GM23338 (cell line): ENCODE results near the gene DIP2C. TPM values are rescaled to one million over a fixed set of nuclear protein-coding genes. Genes with fewer than 3 reads are reported as not detected.

Experiments used
- ATAC-seq: fragments of 200-7000 bp; cut with Tn5 transposase; 3 replicates; pipeline ENCODE4 v1.9.1; 2020
- DNase-seq: peaks from one replicate; pipeline ENCODE4 v3.0.0-alpha.2; 2015; ENCODE audit warnings: low spot score
- H2AFZ ChIP-seq: fragments of 200-600 bp; sonication (generic); 2 replicates; pipeline ENCODE4 v1.8.0; 2016; ENCODE audit warnings: antibody characterized with exemption, mild to moderate bottlenecking, moderate library complexity
- H3F3A ChIP-seq: fragments of 200-600 bp; sonication (generic); replicated peaks from 2 replicates; pipeline ENCODE4 v1.8.0; 2017; ENCODE audit warnings: antibody characterized with exemption, mixed run types, low read depth
- H3K27ac ChIP-seq: fragments of 200-600 bp; sonication (generic); 2 replicates; pipeline ENCODE4 v1.6.1; 2016; ENCODE audit warnings: low read depth
- H3K27me3 ChIP-seq: fragments of 200-600 bp; sonication (generic); 2 replicates; pipeline ENCODE4 v1.8.0; 2016; ENCODE audit warnings: mild to moderate bottlenecking, mixed run types, moderate library complexity; ENCODE audit not compliant: insufficient read depth
- H3K36me3 ChIP-seq: fragments of 200-600 bp; sonication (generic); 2 replicates; pipeline ENCODE4 v1.8.0; 2016; ENCODE audit warnings: mild to moderate bottlenecking; ENCODE audit not compliant: insufficient read depth
- H3K4me1 ChIP-seq: fragments of 200-600 bp; sonication (generic); 2 replicates; pipeline ENCODE4 v1.8.0; 2016; ENCODE audit warnings: mild to moderate bottlenecking, moderate library complexity; ENCODE audit not compliant: insufficient read depth
- H3K4me2 ChIP-seq: fragments of 200-600 bp; sonication (generic); 2 replicates; pipeline ENCODE4 v1.7.1; 2017; ENCODE audit warnings: mixed run types
- H3K4me3 ChIP-seq: fragments of 200-600 bp; sonication (generic); 2 replicates; pipeline ENCODE4 v1.6.1; 2016; ENCODE audit warnings: mixed run types
- H3K79me2 ChIP-seq: fragments of 200-600 bp; sonication (generic); replicated peaks from 2 replicates; pipeline ENCODE4 v1.8.0; 2017; ENCODE audit warnings: mild to moderate bottlenecking; ENCODE audit not compliant: insufficient read depth
- H3K9me2 ChIP-seq: fragments of 200-600 bp; sonication (generic); 2 replicates; pipeline ENCODE4 v1.8.0; 2017; ENCODE audit not compliant: insufficient read depth
- H4K20me1 ChIP-seq: fragments of 200-600 bp; sonication (generic); replicated peaks from 2 replicates; pipeline ENCODE4 v1.8.0; 2017; ENCODE audit warnings: mild to moderate bottlenecking; ENCODE audit not compliant: insufficient read depth
- H3K27ac Mint-ChIP-seq: 2 replicates; pipeline ENCODE4 v1.8.0; 2020; ENCODE audit warnings: inconsistent platforms, mild to moderate bottlenecking, moderate library complexity, mixed read lengths
- H3K27me3 Mint-ChIP-seq: 3 replicates; pipeline ENCODE4 v1.8.0; 2022; ENCODE audit warnings: low read depth, mild to moderate bottlenecking, moderate library complexity, mixed read lengths, inconsistent platforms; ENCODE audit not compliant: insufficient read depth, poor library complexity
- H3K36me3 Mint-ChIP-seq: 3 replicates; pipeline ENCODE4 v1.8.0; 2021; ENCODE audit warnings: low read depth, mild to moderate bottlenecking, inconsistent platforms, moderate library complexity, mixed read lengths
- H3K4me1 Mint-ChIP-seq: 3 replicates; pipeline ENCODE4 v1.8.0; 2020; ENCODE audit warnings: mild to moderate bottlenecking, inconsistent platforms, mixed read lengths
- H3K4me3 Mint-ChIP-seq: 3 replicates; pipeline ENCODE4 v1.8.0; 2021; ENCODE audit warnings: moderate library complexity, mild to moderate bottlenecking, inconsistent platforms, mixed read lengths
- H3K9me3 Mint-ChIP-seq: 3 replicates; pipeline ENCODE4 v1.8.0; 2020; ENCODE audit warnings: moderate library complexity, mild to moderate bottlenecking, inconsistent platforms, mixed read lengths
- CTCF ChIP-seq, 2 experiments: fragments of 200-600 bp in 1 of 2; sonication (generic) in 1 of 2; conservative IDR thresholded peaks; 2 replicates each; pipeline versions ENCODE4 v1.5.1 to v1.6.1; 2016 to 2017; ENCODE audit warnings: antibody characterized with exemption in 2 of 2, low read depth in 2 of 2, mild to moderate bottlenecking in 2 of 2, moderate library complexity in 1 of 2
- ETS1 ChIP-seq: IDR thresholded peaks from 2 replicates; pipeline ENCODE4 v1.6.1; 2016; ENCODE audit warnings: antibody characterized with exemption
- EZH2phosphoT487 ChIP-seq: fragments of 200-600 bp; sonication (generic); IDR thresholded peaks from one replicate; pipeline ENCODE4 v1.8.1; 2018; ENCODE audit warnings: antibody characterized with exemption; ENCODE audit not compliant: unreplicated experiment
- JUNB ChIP-seq: IDR thresholded peaks from one replicate; pipeline ENCODE4 v1.6.1; 2016; ENCODE audit warnings: antibody characterized with exemption; ENCODE audit not compliant: unreplicated experiment
- NANOG ChIP-seq: IDR thresholded peaks from 2 replicates; pipeline ENCODE4 v1.6.1; 2016; ENCODE audit warnings: antibody characterized with exemption, borderline replicate concordance
- POLR2AphosphoS5 ChIP-seq: IDR thresholded peaks from 2 replicates; pipeline ENCODE4 v1.6.1; 2016; ENCODE audit warnings: antibody characterized with exemption, low read depth
- REST ChIP-seq: IDR thresholded peaks from one replicate; pipeline ENCODE4 v1.6.1; 2018; ENCODE audit warnings: antibody characterized with exemption; ENCODE audit not compliant: unreplicated experiment
- STAT1 ChIP-seq: IDR thresholded peaks from one replicate; pipeline ENCODE4 v1.6.1; 2016; ENCODE audit warnings: antibody characterized with exemption; ENCODE audit not compliant: unreplicated experiment
- ZNF114 ChIP-seq: fragments of 250-450 bp; sonication (Bioruptor Pico); IDR thresholded peaks from 2 replicates; pipeline ENCODE4 v1.5.0; 2020; ENCODE audit warnings: mild to moderate bottlenecking, moderate library complexity
- ZNF331 ChIP-seq: fragments of 250-450 bp; sonication (Bioruptor Pico); IDR thresholded peaks from 2 replicates; pipeline ENCODE4 v1.5.0; 2020; ENCODE audit warnings: low read depth, mild to moderate bottlenecking, moderate library complexity
- ZNF462 ChIP-seq: fragments of 250-450 bp; sonication (Bioruptor Pico); IDR thresholded peaks from 2 replicates; pipeline ENCODE4 v1.5.0; 2020; ENCODE audit warnings: mild to moderate bottlenecking, moderate library complexity
- polyA plus RNA-seq: library from polyadenylated mRNA; unstranded; fragments of >200 nt; fragmentation: Nextera tagmentation; extraction: Ambion mirVana; gene quantifications from 2 replicates; pipeline ENCODE4 v1.2.1, GENCODE V29; 2016
- total RNA-seq: library from RNA; depleted of rRNA; stranded (reverse); fragments of >200 nt; shearing (Covaris generic); gene quantifications from 2 replicates; pipeline ENCODE4 v1.2.3, GENCODE V29; 2014

Gene DIP2C
- total and polyA plus RNA-seq, 2 experiments from 2014 or later = 5.1 to 7.7 TPM

- no peak overlapping the region for H3K4me2 ChIP-seq
- Mint-ChIP-seq H3K27ac (no peak overlapping the region), H3K36me3 (no peaks in the 10 kb centered on the region), H3K4me1 (peaks cover 24% of the 10 kb centered on the region), H3K9me3 (no peaks in the 10 kb centered on the region), H3K4me3 (no peak overlapping the region), H3K27me3 (peaks cover 7% of the 10 kb centered on the region)
- no peak overlapping the region for H3K4me3 ChIP-seq
- H3K27me3 ChIP-seq = no peaks in the 10 kb centered on the region
- H3K79me2 ChIP-seq = peaks cover 29% of the 10 kb centered on the region
- H2AFZ ChIP-seq = no peak overlapping the region
- H3K9me2 ChIP-seq = no peaks in the 10 kb centered on the region
- no peak for DNase-seq
- TF ChIP-seq CTCF (conservative IDR thresholded peaks at IDR 0.05; ENCODE audit: low read depth in 2 of 2) (no peak), ZNF462 (CRISPR knock-in tag) (no peak), JUNB (no peak), STAT1 (no peak), REST (no peak), POLR2AphosphoS5 (no peak), ETS1 (no peak), NANOG (no peak), ZNF114 (CRISPR knock-in tag) (no peak), EZH2phosphoT487 (no peak), ZNF331 (CRISPR knock-in tag) (no peak)
- ATAC-seq = no peak
- no peaks in the 10 kb centered on the region; the same call in 1 of the 2 replicates for H3K4me1 ChIP-seq
- no peaks in the 10 kb centered on the region for H3K36me3 ChIP-seq
- H3F3A ChIP-seq = no peaks in the 10 kb centered on the region
- H3K27ac ChIP-seq = no peak overlapping the region
- peaks cover 3% of the 10 kb centered on the region; the same call in 1 of the 2 replicates for H4K20me1 ChIP-seq
Observed at GRCh38 chr10:595473-595872, 94.0 kb downstream of the DIP2C start.
